NOMO-1 treated with DMSO at 0.1 percent for 48 hours (cell line): Measurements from ENCODE around the gene MTCL3.
"Not testable (repeated sequence)": the region's sequence is repeated elsewhere in the genome, so short reads cannot be mapped to it uniquely, and the experiment has no call there.

Experiments
- DNase-seq: peaks from one replicate; lab custom pipeline; 2025; ENCODE audit not compliant: unreplicated experiment; lab: John Stamatoyannopoulos, UW

The MTCL3 gene

GRCh38 chr6:127439718-127440117, 79.4 kb downstream of the MTCL3 start:
- no peak for DNase-seq

- no peak for DNase-seq
Measured at GRCh38 chr6:127436578-127437110, 82.5 kb downstream of the MTCL3 start.

GRCh38 chr6:127435626-127436220, 83.4 kb downstream of the MTCL3 start:
- no peak for DNase-seq

- no peak for DNase-seq
Measured at GRCh38 chr6:127434651-127435050, 84.5 kb downstream of the MTCL3 start.

GRCh38 chr6:127428562-127428961, 90.6 kb downstream of the MTCL3 start:
- DNase-seq: not testable (repeated sequence)

GRCh38 chr6:127423921-127424320, 95.2 kb downstream of the MTCL3 start:
- peak; percentile 57 for DNase-seq
